ENCODE measurements around the gene CTNNA1. TPM values are rescaled to one million over a fixed set of nuclear protein-coding genes. Genes with fewer than 3 reads are reported as not detected.
"Not testable (repeated sequence)": the region's sequence is repeated elsewhere in the genome, so short reads cannot be mapped to it uniquely, and the experiment has no call there.

The CTNNA1 gene
- total RNA-seq, 4 donors from 2014 or later = 92.6 to 164 (median 114) TPM

DNA sequence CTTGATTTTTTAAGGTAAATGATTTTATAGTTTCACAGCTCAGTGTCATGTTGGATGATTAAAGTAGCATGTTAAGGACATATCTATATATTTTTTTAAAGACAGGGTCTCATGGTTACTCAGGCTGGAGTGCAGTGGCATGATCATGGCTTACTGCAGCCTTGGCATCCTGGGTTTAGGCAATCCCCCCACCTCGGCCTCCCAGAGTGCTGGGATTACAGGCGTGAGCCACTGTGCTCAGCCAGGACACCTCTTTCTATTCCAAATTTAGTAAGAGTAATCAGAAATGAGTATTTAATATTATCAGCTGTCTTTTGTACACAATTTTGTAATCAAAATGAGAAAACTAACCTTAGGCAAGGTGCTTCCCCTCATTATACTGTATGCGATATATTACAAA, 160.5 kb downstream of the CTNNA1 start:
- TF ChIP-seq POLR2A (IDR thresholded peaks at IDR 0.05) = no peak
- TF ChIP-seq, protein P1, sequence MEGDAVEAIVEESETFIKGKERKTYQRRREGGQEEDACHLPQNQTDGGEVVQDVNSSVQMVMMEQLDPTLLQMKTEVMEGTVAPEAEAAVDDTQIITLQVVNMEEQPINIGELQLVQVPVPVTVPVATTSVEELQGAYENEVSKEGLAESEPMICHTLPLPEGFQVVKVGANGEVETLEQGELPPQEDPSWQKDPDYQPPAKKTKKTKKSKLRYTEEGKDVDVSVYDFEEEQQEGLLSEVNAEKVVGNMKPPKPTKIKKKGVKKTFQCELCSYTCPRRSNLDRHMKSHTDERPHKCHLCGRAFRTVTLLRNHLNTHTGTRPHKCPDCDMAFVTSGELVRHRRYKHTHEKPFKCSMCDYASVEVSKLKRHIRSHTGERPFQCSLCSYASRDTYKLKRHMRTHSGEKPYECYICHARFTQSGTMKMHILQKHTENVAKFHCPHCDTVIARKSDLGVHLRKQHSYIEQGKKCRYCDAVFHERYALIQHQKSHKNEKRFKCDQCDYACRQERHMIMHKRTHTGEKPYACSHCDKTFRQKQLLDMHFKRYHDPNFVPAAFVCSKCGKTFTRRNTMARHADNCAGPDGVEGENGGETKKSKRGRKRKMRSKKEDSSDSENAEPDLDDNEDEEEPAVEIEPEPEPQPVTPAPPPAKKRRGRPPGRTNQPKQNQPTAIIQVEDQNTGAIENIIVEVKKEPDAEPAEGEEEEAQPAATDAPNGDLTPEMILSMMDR (IDR thresholded peaks at IDR 0.05 in 4 of 5, conservative IDR thresholded peaks at IDR 0.05 in 1 of 5) = no peak
- H3K36me3 ChIP-seq = no peaks in the 10 kb centered on the region
- in situ Hi-C loops (cut with MboI; ENCODE audit: low sequenced_read_pairs in 4 of 4) = no loop called here
- DNase-seq (no peak), ATAC-seq (no peak)
- no peak overlapping the region for H3K4me3 ChIP-seq
- intact Hi-C loops (cut with DNase I; ENCODE audit: low total_unique reads) = no loop called here
- H3K4me1 ChIP-seq = peaks cover 0 to 2% of the 10 kb centered on the region in 2 donors
- no peaks in the 10 kb centered on the region for H3K27me3 ChIP-seq
- no peak overlapping the region for H3K27ac ChIP-seq
- no peaks in the 10 kb centered on the region for H3K9me3 ChIP-seq

GRCh38 chr5:138914338-138914737, 161.1 kb downstream of the CTNNA1 start:
- ATAC-seq (no peak), DNase-seq (no peak)
- H3K27ac ChIP-seq = no peak overlapping the region
- H3K4me1 ChIP-seq = peaks cover 0 to 2% of the 10 kb centered on the region in 2 donors
- in situ Hi-C loops (cut with MboI; ENCODE audit: low sequenced_read_pairs in 4 of 4) = no loop called here
- no peaks in the 10 kb centered on the region for H3K27me3 ChIP-seq
- H3K36me3 ChIP-seq = no peaks in the 10 kb centered on the region
- intact Hi-C loops (cut with DNase I; ENCODE audit: low total_unique reads) = no loop called here
- TF ChIP-seq, protein P1 (IDR thresholded peaks at IDR 0.05 in 4 of 5, conservative IDR thresholded peaks at IDR 0.05 in 1 of 5) = no peak
- no peak for TF ChIP-seq POLR2A (IDR thresholded peaks at IDR 0.05)
- H3K4me3 ChIP-seq = no peak overlapping the region
- no peaks in the 10 kb centered on the region for H3K9me3 ChIP-seq

DNA sequence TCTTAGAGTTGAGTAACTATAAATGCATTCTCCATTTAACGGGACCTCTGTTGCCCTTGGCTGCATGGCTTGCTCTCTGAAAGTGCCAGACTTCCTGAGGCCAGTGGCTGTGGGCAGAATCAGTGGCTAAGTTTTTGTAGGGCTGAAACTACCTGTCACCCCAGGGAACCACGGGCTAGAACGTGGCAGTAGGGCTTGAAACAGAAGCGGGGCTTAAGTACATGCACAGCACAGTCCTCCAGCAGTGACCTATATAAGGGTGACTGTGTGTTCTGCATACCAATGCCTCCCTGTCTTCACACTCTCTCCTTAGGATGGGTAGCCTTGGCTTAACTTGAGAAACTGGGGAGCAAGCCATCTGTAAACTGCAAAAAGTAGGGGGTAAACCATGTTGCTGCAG, 165.5 kb downstream of the CTNNA1 start:
- H3K27ac ChIP-seq = no peak overlapping the region
- DNase-seq (no peak), ATAC-seq (no peak)
- intact Hi-C loops (cut with DNase I; ENCODE audit: low total_unique reads) (no loop called here), in situ Hi-C loops (cut with MboI; ENCODE audit: low sequenced_read_pairs in 4 of 4) (no loop called here)
- H3K36me3 ChIP-seq = peaks cover 0 to 6% of the 10 kb centered on the region in 2 donors
- no peaks in the 10 kb centered on the region for H3K4me1 ChIP-seq
- H3K4me3 ChIP-seq = no peak overlapping the region
- H3K27me3 ChIP-seq = no peaks in the 10 kb centered on the region
- no peaks in the 10 kb centered on the region for H3K9me3 ChIP-seq
- TF ChIP-seq POLR2A (IDR thresholded peaks at IDR 0.05) = no peak
- TF ChIP-seq, protein P1 (IDR thresholded peaks at IDR 0.05 in 4 of 5, conservative IDR thresholded peaks at IDR 0.05 in 1 of 5) = no peak

GRCh38 chr5:138920181-138920580, 167.0 kb downstream of the CTNNA1 start:
- H3K36me3 ChIP-seq = peaks cover 0 to 16% of the 10 kb centered on the region in 2 donors
- no peak for ATAC-seq
- intact Hi-C loops (cut with DNase I; ENCODE audit: low total_unique reads) = no loop called here

GRCh38 chr5:138921362-138921761, 168.1 kb downstream of the CTNNA1 start:
- ATAC-seq = not testable (repeated sequence)

More at GRCh38 chr5:138920181-138920580, 167.0 kb downstream of the CTNNA1 start:
- H3K9me3 ChIP-seq = no peaks in the 10 kb centered on the region
- no peak overlapping the region for H3K27ac ChIP-seq
- no peaks in the 10 kb centered on the region for H3K4me1 ChIP-seq
- no peak overlapping the region for H3K4me3 ChIP-seq
- no peak for TF ChIP-seq POLR2A (IDR thresholded peaks at IDR 0.05)
- TF ChIP-seq, protein P1 (IDR thresholded peaks at IDR 0.05 in 4 of 5, conservative IDR thresholded peaks at IDR 0.05 in 1 of 5) = no peak
- no peak for DNase-seq
- H3K27me3 ChIP-seq = no peaks in the 10 kb centered on the region
- in situ Hi-C loops (cut with MboI; ENCODE audit: low sequenced_read_pairs in 4 of 4) = no loop called here

More at GRCh38 chr5:138921362-138921761, 168.1 kb downstream of the CTNNA1 start:
- H3K27ac ChIP-seq; H3K4me3 ChIP-seq; in situ Hi-C loops (cut with MboI; ENCODE audit: low sequenced_read_pairs in 4 of 4); H3K4me1 ChIP-seq; H3K9me3 ChIP-seq; intact Hi-C loops (cut with DNase I; ENCODE audit: low total_unique reads); DNase-seq; H3K27me3 ChIP-seq: not testable (repeated sequence)
- H3K36me3 ChIP-seq = peaks cover 0 to 28% of the 10 kb centered on the region in 2 donors
